ENCODE measurements around the gene SPACA7.

DNA sequence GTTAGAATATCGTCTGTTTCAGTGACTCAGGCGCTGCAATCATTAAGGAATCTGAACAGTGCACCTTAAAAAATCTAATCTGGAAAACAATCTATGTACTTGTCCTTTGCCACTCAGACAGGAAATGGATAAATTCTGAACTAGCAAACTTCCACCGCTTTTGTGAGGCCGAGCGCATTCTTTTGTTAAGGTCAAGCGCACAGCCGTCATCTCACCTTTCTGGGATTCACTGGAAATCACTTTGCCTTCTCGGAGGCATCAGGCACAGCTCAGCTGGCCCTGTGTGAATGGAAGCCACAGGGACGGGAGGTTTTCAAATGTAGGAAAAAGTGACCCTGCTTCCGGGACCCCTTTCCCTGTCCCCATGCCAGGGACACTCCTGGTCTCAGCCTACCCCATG, 28.2 kb upstream of the SPACA7 start:
- no peak for TF ChIP-seq SP1 (IDR thresholded peaks at IDR 0.05)
- no peak for TF ChIP-seq ARNT (IDR thresholded peaks at IDR 0.05)
- TF ChIP-seq L3MBTL2 (conservative IDR thresholded peaks at IDR 0.05): no peak
- no peak for TF ChIP-seq FOXM1 (IDR thresholded peaks at IDR 0.05; ENCODE audit: borderline replicate concordance)
- no peak for TF ChIP-seq FOXA1 (IDR thresholded peaks at IDR 0.05)
- no peak for TF ChIP-seq TARDBP (IDR thresholded peaks at IDR 0.05)
- TF ChIP-seq BHLHE40 (IDR thresholded peaks at IDR 0.05; ENCODE audit: borderline replicate concordance): no peak

All from HEK293T (cell line).